HT-29 (cell line): ENCODE results near the gene ACE. TPM values are rescaled to one million over a fixed set of nuclear protein-coding genes. Genes with fewer than 3 reads are reported as not detected.

Experiments
- DNase-seq: peaks from one replicate; pipeline ENCODE4 v3.0.0-alpha.2; 2015; ENCODE audit warnings: low spot score
- total RNA-seq: library from RNA; depleted of rRNA; stranded (reverse); fragments of >200 nt; shearing (Covaris generic); gene quantifications from 2 replicates; pipeline ENCODE4 v1.2.3, GENCODE V29; 2014

Gene ACE
- total RNA-seq, 1 experiment from 2014 or later = 3.1 TPM

DNA sequence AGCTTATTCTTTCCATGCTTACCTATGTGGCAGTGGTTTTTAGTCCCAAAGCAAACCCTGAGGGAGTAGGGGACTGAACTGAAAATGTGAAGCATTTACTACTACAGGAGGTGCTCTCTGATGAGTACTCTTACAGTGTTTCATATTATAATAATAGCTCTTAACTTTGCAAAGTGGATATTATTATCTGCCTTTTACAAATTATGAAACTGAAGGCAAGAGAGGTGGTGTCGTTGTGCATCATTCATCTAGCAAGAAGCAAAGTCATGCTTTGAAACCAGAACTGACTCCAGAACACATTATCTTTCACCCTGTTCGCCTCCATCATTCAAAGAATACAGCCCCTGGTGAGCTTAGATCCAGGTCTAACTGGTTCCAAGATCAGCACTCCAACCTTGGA, 38.1 kb downstream of the ACE start:
- DNase-seq = no peak

DNA sequence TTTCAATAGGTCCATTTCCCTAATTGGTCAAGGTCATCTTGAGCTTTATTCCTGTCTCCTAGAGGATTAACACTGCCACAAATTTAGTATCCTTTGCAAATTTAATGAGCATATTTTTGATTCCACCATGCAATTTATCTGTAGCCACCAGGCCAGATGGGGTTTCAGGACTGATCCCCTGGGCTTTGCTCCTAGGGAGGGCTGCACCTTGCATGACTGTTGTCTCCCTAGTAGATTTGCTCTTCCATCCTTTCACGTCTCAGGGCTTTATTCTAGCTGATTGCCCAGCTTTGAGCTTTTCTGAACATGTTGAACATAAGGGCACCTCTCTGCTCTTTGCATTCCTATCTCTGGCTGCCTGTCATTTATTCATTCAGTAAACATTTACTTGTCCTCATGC, 38.6 kb downstream of the ACE start:
- DNase-seq = no peak

DNA sequence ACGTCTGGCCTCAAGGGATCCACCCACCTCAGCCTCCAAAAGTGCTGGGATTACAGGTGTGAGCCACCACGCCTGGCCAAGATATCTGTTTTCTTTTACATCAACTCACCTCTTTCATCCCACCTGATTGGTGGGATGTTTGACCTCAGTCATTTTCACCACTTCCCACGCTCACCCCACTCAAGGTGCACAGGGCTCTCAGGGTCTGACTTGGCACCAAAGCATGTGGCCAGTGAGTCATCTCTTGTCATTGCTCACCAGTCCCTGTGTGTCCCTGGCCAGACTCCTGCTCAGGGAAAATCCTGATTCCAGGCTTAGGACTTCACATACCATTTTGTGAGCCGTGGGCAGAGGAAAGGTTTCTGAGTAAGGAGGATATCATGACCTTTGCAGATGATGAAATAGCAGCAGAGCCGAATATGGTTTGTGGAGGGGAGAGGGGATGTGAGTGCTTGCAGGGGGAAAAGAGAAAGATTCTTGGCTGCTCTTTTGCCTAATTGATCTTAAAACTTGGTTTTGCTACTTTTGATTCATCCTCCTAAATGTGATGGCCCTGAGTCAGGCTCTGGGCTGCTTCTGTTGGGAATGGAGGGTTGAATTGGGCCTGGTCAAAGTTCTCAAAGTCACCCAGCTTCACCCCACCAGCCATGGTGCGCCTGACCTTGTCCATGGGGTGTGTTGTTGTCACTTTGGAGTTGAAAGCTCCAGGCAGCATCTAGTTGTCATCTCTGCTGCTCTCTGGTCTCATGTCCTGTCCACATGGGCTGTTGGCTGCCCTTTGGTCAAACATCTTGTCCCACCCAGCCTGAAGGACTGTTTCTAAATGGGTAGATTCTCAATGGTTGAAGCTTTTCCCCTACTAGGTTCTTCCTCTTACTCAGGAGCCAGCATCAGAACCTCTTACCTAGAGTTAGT, 40.3 kb downstream of the ACE start:
- no peak for DNase-seq

DNA sequence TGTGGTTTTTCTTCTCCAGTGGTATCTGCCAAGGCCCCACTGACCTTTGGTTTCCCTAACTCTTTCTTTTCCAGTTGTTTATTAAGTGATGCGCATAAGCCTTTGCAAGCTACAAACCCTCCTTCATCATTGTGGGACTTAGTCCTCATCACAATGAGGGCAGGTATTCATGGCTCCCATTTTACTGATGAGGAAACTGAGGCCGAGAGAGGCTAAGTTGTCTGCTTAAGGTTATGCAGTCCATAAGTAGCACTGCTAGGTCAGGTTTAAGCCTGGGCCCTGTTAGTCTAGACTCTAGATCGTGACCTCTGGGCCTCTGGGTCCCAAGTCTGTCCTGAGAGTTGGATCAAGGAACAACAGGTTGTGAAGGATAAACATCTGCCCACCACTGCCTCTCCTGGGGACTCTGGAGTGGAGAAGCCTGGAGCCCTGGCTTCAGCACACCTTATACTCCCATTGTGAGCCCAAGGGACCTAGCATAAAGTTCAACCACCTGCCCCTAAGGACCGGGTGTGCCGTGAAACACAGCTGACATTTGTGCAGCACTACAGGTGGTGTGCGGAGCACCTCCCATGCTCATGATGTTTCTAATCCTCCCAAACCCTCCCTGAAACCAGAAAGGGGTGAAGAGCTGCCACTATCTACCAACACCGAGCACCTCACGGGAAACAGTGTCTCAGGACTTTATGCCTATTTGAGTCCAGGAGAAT, 41.1 kb downstream of the ACE start:
- no peak for DNase-seq

DNA sequence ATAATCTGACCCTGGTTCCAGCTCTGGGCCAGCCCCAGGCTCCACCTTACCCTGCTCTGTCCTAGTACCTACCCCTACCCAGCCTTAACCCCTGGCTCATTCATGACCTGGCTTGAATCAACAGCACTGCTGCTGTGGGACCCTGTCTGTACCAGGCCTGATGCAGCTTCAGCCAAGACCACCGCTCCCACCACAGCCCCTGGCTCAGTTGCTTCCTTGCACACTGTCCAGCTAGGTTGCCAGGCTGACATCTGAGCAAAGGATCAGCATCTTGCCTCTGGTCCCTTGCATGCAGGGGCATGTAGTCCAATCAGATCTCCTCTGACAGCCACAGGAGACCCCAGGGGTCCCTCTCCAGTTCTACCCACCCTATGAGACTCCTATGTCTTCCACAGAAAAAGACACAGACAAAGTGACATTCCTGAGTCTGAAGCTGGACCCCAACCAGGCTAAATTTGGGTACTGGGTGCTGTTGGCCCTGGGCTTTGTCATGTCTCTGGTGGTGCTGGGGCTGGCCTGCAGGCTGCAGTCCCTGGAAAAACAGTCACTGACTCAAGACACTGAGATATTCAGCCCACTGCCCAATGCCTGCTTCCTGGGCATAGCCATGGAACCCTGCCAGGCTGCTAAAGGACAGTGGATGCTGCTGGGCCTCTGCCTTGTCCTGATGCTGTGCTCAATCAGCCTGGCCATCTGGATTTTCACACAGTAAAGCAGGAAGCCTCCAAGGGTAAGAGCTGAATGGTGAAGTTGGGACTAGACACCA, 42.4 kb downstream of the ACE start:
- no peak for DNase-seq

DNA sequence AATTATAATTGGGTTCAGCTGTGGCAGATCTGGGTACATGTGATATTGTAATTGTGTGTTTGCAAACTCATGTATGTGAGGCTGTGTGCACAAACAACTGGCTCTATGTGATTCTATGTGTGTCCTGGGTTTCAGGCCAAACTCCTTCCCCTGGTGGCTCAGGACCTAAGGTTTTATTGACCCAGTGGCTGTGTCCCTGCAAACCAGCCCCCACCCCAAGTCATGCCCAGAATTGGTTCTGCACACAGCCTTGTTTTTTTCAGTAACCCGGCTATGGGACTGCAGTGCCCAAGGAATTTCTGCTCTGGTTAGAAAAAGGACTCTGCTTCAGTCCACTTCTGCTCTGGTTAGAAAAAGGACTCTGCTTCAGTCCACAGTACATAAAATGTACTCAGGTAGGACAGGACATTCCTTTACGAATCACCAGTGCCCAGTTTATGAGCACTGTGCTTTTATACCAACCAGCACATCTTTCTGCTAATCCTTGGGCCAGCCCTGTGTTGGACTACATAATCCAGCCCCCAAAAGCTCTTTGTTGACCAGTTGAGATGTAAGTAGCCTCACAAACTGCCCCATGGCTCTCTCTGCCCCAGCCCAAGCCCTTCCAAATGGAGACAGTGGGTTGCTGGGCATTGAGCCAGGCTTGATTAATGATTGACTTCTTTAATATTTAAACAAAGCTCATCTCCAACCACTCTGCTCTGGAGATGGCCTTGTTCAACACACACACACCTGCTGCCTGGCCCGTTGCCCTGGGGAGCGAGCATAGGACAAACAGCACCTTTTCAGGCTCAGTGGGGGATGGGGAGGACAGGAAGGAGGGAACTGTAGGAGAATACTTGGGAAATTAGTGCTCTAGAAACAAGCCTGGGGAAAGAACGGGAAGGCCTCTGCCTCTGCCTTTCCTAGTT, 43.4 kb downstream of the ACE start:
- peak; percentile 52 for DNase-seq

DNA sequence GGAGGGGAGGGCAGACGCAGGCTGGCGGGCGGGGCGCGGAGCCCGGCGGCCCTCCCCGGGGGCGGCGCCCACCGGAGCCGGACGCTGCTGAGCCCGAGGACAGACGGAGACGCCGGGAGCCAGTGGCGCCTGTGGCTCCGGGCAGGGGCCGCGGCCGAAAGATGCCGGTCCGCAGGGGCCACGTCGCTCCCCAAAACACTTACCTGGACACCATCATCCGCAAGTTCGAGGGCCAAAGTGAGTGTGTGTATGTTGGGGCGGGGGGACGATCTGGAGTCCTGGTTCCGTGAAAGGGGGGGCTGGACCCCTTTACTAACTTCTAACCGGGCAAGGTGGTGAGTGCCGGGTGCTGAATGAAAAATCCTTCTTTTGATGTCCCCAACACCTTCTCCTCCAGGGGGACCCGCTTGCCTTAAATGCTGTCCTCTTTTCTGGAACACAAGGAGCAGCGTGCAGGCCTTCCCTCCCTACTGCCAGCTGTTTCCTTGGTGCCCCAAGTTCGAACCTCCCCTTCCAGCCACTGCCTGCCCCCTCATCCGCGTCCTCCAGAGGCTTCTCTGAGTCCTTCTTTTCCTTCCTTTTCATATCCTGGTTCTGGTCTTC, 46.5 kb downstream of the ACE start, which contains the start of gene KCNH6:
KCNH6 (plus strand) TSS at position 106 of the 603 bp plus-strand sequence; CDS start at position 162, 56 bp downstream.
- no peak for DNase-seq

DNA sequence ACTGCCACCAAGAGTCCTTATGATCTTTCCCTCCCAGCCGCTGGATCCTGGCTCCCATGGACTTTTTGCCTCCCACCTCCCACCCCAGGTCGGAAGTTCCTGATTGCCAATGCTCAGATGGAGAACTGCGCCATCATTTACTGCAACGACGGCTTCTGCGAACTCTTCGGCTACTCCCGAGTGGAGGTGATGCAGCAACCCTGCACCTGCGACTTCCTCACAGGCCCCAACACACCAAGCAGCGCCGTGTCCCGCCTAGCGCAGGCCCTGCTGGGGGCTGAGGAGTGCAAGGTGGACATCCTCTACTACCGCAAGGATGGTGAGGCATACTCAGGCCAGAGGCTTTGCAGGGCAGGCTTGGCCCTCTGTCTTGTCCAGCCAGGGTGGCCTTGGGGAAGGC, 47.2 kb downstream of the ACE start:
- no peak for DNase-seq

DNA sequence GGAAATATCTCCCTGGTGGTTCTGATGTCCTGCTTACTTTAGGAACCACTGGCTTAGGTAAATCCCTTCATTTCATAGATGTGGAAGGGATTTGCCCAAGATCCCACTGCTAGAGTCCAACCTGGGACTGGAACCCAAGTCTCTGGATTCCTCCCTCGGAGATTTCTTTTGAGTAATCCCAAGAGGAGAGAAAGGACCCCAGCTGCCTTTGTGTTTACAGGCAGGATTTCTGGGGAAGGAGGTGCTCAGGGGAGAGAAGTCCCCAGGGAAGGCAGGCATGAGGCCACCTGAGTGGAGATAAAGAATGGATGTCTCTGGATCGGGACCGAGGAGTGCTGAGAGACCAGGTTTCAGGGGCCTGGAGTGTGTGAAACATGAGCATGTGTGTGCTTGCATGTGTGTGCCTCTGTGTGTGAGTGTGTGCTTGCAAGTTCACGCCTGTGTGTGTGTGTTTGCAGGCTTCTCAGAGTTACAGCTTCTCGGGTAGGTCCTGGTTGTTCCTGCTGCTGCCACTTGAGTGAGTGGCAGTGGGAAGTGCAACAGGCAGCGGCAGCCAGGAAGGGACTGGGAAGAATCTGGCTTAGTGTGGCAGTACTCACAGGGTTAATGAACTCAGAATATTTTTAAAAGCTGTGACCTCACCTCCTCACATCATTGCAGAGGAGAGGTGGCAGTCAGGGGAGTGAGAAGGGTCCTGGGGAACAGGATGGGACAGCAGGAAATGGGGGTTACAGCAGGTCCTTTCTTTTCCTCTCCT, 48.5 kb downstream of the ACE start:
- no peak for DNase-seq

DNA sequence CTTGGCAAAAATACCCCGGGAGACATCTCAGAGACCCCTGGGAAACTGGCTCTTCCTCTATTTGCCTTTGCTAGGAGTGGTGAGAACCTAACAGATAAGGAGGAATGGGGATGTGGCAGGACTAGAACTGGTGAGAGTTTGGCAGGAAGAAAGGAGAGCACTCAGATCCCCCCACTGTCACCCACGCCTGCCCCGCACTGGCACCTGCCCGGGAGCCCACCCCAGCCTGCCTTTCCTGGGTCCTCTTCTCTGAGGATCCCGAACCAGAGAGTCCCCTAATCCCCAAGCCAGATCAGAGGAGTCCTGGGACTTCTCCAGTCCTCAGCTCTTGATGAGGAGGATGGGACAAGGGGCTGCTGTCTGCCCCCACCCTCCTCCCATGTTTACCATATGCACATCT, 50.0 kb downstream of the ACE start:
- DNase-seq = no peak

DNA sequence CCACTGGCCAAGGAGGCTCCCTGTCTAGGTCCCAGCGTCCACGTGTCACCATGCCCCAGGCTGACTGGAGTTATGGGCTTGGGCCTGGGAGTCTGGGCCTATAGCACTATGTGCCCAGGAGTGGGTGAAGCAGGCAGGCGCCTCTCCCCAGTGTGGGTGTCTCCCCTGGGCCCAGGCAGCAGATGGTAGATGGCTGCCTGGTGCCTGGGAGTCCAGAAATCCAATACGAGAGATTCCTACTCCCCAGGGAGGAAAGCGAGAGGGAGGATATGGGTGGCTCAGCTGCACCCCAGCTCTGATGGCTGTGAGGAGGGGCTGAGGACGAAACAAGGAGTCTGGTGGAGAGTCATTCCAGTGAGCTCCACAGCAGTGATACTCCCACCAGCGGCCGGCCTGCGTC, 51.3 kb downstream of the ACE start:
- no peak for DNase-seq

DNA sequence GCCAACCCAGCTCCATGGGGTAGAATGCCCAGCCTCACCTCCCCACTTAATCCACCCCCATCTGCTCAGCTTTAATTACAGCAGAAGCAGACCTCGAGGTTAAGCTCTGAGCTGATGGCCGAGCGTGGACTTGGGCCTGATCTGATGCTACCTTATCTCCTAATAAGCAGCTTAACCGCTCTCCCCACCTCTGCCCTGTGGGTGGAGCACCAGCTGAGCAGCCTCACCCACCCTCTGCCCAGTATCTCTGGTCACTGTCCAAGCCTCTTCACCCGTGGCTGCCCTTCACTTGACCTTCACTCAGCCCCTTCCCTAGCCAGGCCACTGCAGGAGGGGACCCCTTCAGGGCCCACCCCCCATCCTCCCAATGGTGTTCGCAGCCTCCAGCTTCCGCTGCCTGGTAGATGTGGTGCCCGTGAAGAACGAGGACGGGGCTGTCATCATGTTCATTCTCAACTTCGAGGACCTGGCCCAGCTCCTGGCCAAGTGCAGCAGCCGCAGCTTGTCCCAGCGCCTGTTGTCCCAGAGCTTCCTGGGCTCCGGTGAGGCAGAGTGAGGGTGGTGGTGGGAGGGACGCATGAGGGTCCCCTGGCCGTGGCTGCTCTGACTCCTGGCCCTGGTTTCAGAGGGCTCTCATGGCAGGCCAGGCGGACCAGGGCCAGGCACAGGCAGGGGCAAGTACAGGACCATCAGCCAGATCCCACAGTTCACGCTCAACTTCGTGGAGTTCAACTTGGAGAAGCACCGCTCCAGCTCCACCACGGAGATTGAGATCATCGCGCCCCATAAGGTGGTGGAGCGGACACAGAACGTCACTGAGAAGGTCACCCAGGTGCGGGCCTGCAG, 53.1 kb downstream of the ACE start:
- no peak for DNase-seq

DNA sequence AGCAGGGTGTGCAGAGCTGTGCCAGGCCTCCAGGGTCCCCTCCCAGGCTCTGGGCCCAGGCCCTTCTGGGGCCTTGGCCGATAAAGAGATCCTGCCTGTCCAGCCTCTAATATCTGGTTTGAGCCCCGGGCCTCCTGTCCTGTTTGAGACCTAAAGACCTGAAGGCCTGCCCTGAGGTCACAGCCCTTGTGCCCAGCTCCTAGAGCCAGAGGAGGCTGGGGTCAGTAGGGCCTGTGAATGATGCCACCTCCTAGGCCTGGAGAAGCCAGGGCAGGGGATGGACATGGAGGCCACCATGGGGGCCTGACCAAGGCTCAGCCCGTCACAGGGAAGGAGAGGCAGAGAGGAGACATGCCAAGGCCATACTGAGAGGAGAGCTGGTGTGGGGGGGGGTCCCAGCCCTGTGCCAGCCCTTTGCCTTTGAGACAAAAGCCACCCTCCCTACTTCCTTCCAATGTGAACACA, 53.7 kb downstream of the ACE start:
- DNase-seq = no peak

DNA sequence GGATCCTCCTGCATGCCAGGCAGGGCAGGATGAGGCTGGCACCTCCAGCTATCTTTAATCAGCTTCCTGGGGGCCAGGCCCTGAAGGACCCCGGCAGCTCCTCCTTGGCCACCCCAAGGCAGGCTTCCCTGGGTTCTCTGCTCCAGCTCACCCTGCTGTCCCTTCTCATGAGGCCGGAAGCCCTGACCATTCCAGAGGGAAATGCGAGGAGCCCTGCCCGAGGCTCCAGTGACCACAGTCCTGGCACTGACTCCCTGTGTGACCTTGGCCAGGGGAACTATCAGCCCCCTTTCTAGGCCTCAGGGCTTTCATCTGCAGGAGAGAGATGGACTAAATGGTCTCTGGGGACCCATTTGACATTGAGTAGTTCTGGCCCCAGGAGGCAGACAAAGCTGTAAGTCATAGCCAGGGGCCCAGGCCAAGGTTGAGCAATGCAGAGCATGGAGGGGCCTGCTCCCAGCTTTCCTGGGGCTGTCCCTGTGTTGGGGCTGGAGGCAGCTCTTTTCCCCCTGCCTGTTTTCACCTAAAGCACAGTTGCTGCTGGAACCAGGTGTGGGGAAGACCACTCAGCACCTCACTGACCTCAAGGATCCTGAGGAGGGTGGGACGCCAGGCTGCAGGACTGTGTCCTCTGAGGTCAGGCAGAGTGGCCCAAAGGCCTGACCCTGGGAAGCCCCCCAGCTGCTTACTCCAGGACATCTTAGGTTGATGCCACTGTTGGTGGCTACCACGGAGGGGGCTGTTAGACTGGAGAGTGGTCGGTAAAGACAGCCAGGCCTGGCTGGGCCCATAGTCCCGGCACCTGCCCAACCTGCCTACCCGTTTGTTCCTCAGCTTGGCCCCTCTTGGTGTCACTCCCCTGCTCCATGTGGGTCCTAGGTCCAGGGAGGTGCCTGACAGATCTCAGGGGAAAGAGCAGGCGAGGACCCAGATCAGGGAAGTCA, 54.4 kb downstream of the ACE start:
- no peak for DNase-seq

DNA sequence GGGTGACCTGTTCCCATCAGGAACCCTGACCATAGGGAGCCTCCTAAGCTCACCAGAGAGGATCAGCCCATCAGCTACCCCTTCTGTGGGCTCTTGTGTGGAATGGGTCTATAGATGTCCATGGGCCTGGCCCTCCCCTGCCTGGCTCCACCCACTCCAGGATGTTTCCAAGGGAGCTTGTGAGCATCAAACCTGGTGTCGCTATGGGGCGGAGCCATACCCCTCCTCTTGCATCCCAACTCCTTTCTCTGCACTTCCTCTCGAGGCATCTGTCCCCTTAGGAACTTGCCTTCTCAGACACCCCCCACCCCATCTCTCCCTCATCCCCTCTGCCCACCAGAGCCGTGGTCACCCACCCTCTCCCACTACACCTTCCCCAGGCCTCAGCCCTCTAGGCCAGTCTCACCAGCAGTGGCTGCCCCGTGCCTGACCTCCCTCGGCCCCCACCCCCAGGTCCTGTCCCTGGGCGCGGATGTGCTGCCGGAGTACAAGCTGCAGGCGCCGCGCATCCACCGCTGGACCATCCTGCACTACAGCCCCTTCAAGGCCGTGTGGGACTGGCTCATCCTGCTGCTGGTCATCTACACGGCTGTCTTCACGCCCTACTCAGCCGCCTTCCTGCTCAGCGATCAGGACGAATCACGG, 56.7 kb downstream of the ACE start:
- no peak for DNase-seq

DNA sequence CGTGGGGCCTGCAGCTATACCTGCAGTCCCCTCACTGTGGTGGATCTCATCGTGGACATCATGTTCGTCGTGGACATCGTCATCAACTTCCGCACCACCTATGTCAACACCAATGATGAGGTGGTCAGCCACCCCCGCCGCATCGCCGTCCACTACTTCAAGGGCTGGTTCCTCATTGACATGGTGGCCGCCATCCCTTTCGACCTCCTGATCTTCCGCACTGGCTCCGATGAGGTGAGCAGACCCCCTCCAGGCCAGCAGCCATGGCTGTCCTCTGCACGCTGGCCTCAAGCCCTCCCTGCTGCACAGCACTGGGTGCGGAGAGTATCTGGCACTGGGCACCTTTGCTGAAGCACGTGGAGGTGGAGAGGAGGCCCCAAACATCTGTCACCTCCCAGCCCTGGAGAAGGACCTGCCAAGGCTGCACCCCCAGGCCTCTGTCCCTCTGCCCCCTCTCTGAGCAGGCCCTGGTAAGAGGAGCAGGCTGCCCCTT, 57.3 kb downstream of the ACE start:
- DNase-seq = no peak
